Activated gamma-delta T cell treated with anti-CD3 and anti-CD28 coated beads, Interleukin-2, amount 50 U/mL, for 16 hours (primary cell): ENCODE results near the gene TTK.

ENCODE experiments used
- DNase-seq: peaks from one replicate; pipeline ENCODE4 v3.0.0-alpha.2; 2020; ENCODE audit warnings: low read depth

Gene TTK

GRCh38 chr6:80004173-80005072 is at the start of gene TTK:
TTK (plus strand) TSS chr6:80004649; CDS start chr6:80005844, 1,195 bp downstream.
- peak; percentile 83 for DNase-seq

GRCh38 chr6:79954849-79955248 is 49.6 kb upstream of the TTK start:
- DNase-seq: no peak

GRCh38 chr6:79964607-79965081 is 39.8 kb upstream of the TTK start:
- no peak for DNase-seq

- no peak for DNase-seq
These were observed 37.3 kb upstream of the TTK start for GRCh38 chr6:79967178-79967577.

GRCh38 chr6:79969784-79970183 is 34.7 kb upstream of the TTK start:
- DNase-seq: no peak

- DNase-seq: no peak
These were observed 33.3 kb upstream of the TTK start for GRCh38 chr6:79971193-79971592.

- no peak for DNase-seq
These were observed 22.8 kb upstream of the TTK start for GRCh38 chr6:79981652-79982051.

GRCh38 chr6:79984261-79984660 is 20.2 kb upstream of the TTK start:
- DNase-seq: no peak

- no peak for DNase-seq
These were observed 19.3 kb upstream of the TTK start for GRCh38 chr6:79985128-79985527.

- DNase-seq: no peak
These were observed 14.8 kb upstream of the TTK start for GRCh38 chr6:79989641-79990040.

- no peak for DNase-seq
These were observed 11.2 kb upstream of the TTK start for GRCh38 chr6:79993012-79993910.

GRCh38 chr6:79993911-79994309 is 10.5 kb upstream of the TTK start:
- no peak for DNase-seq

GRCh38 chr6:79997728-79998127 is 6.7 kb upstream of the TTK start:
- no peak for DNase-seq

GRCh38 chr6:80001337-80001736 is 3.1 kb upstream of the TTK start:
- no peak for DNase-seq

- peak; percentile 16 for DNase-seq
These were observed 650 bp upstream of the TTK start for GRCh38 chr6:80003826-80004172.

GRCh38 chr6:80005406-80005805 is 957 bp downstream of the TTK start:
- no peak for DNase-seq

- DNase-seq: no peak
These were observed 2.1 kb downstream of the TTK start for GRCh38 chr6:80006541-80006940.

GRCh38 chr6:80009531-80009930 is 5.1 kb downstream of the TTK start:
- no peak for DNase-seq

GRCh38 chr6:80010288-80010687 is 5.8 kb downstream of the TTK start:
- no peak for DNase-seq

GRCh38 chr6:80015839-80016435 is 11.5 kb downstream of the TTK start:
- no peak for DNase-seq

- DNase-seq: no peak
These were observed 16.1 kb downstream of the TTK start for GRCh38 chr6:80020381-80021120.

- no peak for DNase-seq
These were observed 16.7 kb downstream of the TTK start for GRCh38 chr6:80021131-80021530.
